ENCODE results near the gene CACNA1S. TPM values are rescaled to one million over a fixed set of nuclear protein-coding genes. Genes with fewer than 3 reads are reported as not detected.

Gene CACNA1S
- total and polyA plus RNA-seq, 2 of the 13 experiments (the other 11 are each of a cell fraction or from before 2014, with no cell fraction given), result not detected

GRCh38 chr1:201126832-201127754 is 14.9 kb upstream of the CACNA1S start, which contains the start of gene ASCL5 (continued):
- TF ChIP-seq HNF1B (CRISPR knock-in tag; IDR thresholded peaks at IDR 0.05) (peak; percentile 28; the same call in 1 of the 2 replicates), KAT7 (CRISPR knock-in tag; IDR thresholded peaks at IDR 0.05; ENCODE audit: borderline replicate concordance) (no peak), STAG1 (CRISPR knock-in tag; IDR thresholded peaks at IDR 0.05) (peak; percentile 49), TFE3 (CRISPR knock-in tag; IDR thresholded peaks at IDR 0.05) (no peak), ZNF354B (CRISPR knock-in tag; IDR thresholded peaks at IDR 0.05) (no peak), XRCC5 (optimal IDR thresholded peaks at IDR 0.05; ENCODE audit: low read length) (peak; percentile 49), HMG20A (CRISPR knock-in tag; IDR thresholded peaks at IDR 0.05; ENCODE audit: borderline replicate concordance) (peak; percentile 51; the same call in 1 of the 2 replicates), SALL1 (CRISPR knock-in tag; IDR thresholded peaks at IDR 0.05) (peak; percentile 60; the same call in 1 of the 2 replicates), GABPB1 (CRISPR knock-in tag; IDR thresholded peaks at IDR 0.05) (peak; percentile 19; the same call in 1 of the 2 replicates), ZFX (CRISPR knock-in tag; IDR thresholded peaks at IDR 0.05; ENCODE audit: low read depth) (peak; percentile 25; the same call in 1 of the 2 replicates), SMAD9 (CRISPR knock-in tag; IDR thresholded peaks at IDR 0.05) (no peak), LCORL (IDR thresholded peaks at IDR 0.05) (no peak), LCORL (CRISPR knock-in tag; IDR thresholded peaks at IDR 0.05) (peak; percentile 43; the same call in 1 of the 2 replicates), ZBTB25 (CRISPR knock-in tag; IDR thresholded peaks at IDR 0.05) (0 out of 2 replicates have a peak, but pooled peaks have one; percentile 34), SOX13 (IDR thresholded peaks at IDR 0.05) (no peak), SOX13 (CRISPR knock-in tag; conservative IDR thresholded peaks at IDR 0.05 in 1 of 2, IDR thresholded peaks at IDR 0.05 in 1 of 2) (peak in 1 of 2 experiments; percentile 57; a peak in 1 of 4 replicates), ZNF644 (CRISPR knock-in tag; IDR thresholded peaks at IDR 0.05; ENCODE audit: low read depth) (peak; percentile 66; the same call in 1 of the 2 replicates)
- TF ChIP-seq, protein P1, sequence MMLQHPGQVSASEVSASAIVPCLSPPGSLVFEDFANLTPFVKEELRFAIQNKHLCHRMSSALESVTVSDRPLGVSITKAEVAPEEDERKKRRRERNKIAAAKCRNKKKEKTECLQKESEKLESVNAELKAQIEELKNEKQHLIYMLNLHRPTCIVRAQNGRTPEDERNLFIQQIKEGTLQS (CRISPR knock-in tag; IDR thresholded peaks at IDR 0.05), result peak; percentile 90
- TF ChIP-seq, protein P2, sequence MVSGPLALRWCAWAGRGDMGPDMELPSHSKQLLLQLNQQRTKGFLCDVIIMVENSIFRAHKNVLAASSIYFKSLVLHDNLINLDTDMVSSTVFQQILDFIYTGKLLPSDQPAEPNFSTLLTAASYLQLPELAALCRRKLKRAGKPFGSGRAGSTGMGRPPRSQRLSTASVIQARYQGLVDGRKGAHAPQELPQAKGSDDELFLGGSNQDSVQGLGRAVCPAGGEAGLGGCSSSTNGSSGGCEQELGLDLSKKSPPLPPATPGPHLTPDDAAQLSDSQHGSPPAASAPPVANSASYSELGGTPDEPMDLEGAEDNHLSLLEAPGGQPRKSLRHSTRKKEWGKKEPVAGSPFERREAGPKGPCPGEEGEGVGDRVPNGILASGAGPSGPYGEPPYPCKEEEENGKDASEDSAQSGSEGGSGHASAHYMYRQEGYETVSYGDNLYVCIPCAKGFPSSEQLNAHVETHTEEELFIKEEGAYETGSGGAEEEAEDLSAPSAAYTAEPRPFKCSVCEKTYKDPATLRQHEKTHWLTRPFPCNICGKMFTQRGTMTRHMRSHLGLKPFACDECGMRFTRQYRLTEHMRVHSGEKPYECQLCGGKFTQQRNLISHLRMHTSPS (CRISPR knock-in tag; IDR thresholded peaks at IDR 0.05; ENCODE audit: low read depth), result peak; percentile 69; the same call in 1 of the 2 replicates
